Cardiac muscle cell (in vitro differentiated cells and primary cell): ENCODE data around the gene RBM25. TPM values are rescaled to one million over a fixed set of nuclear protein-coding genes. Genes with fewer than 3 reads are reported as not detected.

Experiments used
- DNase-seq, 2 donors: peaks; one replicate each; pipeline versions ENCODE4 v3.0.0 to v3.0.0-alpha.2; 2010 to 2017; ENCODE audit warnings: low read depth in 1 of 2, low spot score in 1 of 2
- H3K27ac ChIP-seq: fragments of 200-600 bp; sonication (generic); 2 replicates; pipeline ENCODE4 v1.5.1; 2016
- H3K27me3 ChIP-seq: fragments of 200-600 bp; sonication (generic); 2 replicates; pipeline ENCODE4 v1.6.0; 2016; ENCODE audit warnings: control low read depth
- H3K36me3 ChIP-seq: fragments of 200-600 bp; sonication (generic); 2 replicates; pipeline ENCODE4 v1.5.1; 2016; ENCODE audit warnings: control low read depth
- H3K4me1 ChIP-seq: fragments of 200-600 bp; sonication (generic); 2 replicates; pipeline ENCODE4 v1.8.1; 2017; ENCODE audit warnings: low read depth, mild to moderate bottlenecking, mixed run types
- H3K4me3 ChIP-seq: fragments of 200-600 bp; sonication (generic); 2 replicates; pipeline ENCODE4 v1.5.1; 2016; ENCODE audit warnings: mild to moderate bottlenecking
- H3K9me3 ChIP-seq: fragments of 200-600 bp; sonication (generic); 2 replicates; pipeline ENCODE4 v1.5.1; 2017; ENCODE audit warnings: low read depth, mild to moderate bottlenecking, control low read depth
- CTCF ChIP-seq: IDR thresholded peaks from 2 replicates; pipeline ENCODE4 v1.5.1; 2012; ENCODE audit warnings: low read depth, mild to moderate bottlenecking, low read length
- polyA plus RNA-seq: library from polyadenylated mRNA; unstranded; fragments of >200 nt; fragmentation: Nextera tagmentation; extraction: Ambion mirVana; gene quantifications from 2 replicates; pipeline ENCODE4 v1.2.1, GENCODE V29; 2016
- total RNA-seq: library from RNA; depleted of rRNA; stranded (reverse); fragments of >200 nt; gene quantifications from 2 replicates; pipeline ENCODE4 v1.2.3, GENCODE V29; 2016

RBM25 gene
- total and polyA plus RNA-seq, 2 experiments from 2014 or later, result 65.6 to 66.8 TPM

- TF ChIP-seq CTCF, result no peak
- no peak for DNase-seq
- Histone ChIP-seq H3K27me3 (no peaks in the 10 kb centered on the region), H3K9me3 (no peaks in the 10 kb centered on the region), H3K4me1 (no peaks in the 10 kb centered on the region), H3K4me3 (no peak overlapping the region), H3K36me3 (peaks cover 27% of the 10 kb centered on the region), H3K27ac (no peak overlapping the region)
Measured at GRCh38 chr14:73069585-73069984, 11.3 kb downstream of the RBM25 start.

- DNase-seq, result no peak
- no peaks in the 10 kb centered on the region for H3K4me1 ChIP-seq
- H3K27me3 ChIP-seq, result no peaks in the 10 kb centered on the region
- H3K9me3 ChIP-seq, result no peaks in the 10 kb centered on the region
- TF ChIP-seq CTCF, result no peak
- H3K27ac ChIP-seq, result no peak overlapping the region
- H3K4me3 ChIP-seq, result no peak overlapping the region
- peaks cover 38% of the 10 kb centered on the region for H3K36me3 ChIP-seq
Measured at GRCh38 chr14:73091044-73091443, 32.7 kb downstream of the RBM25 start.

GRCh38 chr14:73097421-73097820, 39.1 kb downstream of the RBM25 start:
- no peaks in the 10 kb centered on the region for H3K9me3 ChIP-seq
- H3K4me3 ChIP-seq, result no peak overlapping the region
- no peak for TF ChIP-seq CTCF
- no peak overlapping the region for H3K27ac ChIP-seq
- H3K27me3 ChIP-seq, result no peaks in the 10 kb centered on the region
- H3K4me1 ChIP-seq, result no peaks in the 10 kb centered on the region
- DNase-seq, result no peak
- H3K36me3 ChIP-seq, result peaks cover 49% of the 10 kb centered on the region

- no peaks in the 10 kb centered on the region for H3K4me1 ChIP-seq
- no peak overlapping the region for H3K4me3 ChIP-seq
- no peaks in the 10 kb centered on the region for H3K27me3 ChIP-seq
- no peak for TF ChIP-seq CTCF
- H3K36me3 ChIP-seq, result peaks cover 52% of the 10 kb centered on the region
- no peaks in the 10 kb centered on the region for H3K9me3 ChIP-seq
- no peak for DNase-seq
- H3K27ac ChIP-seq, result no peak overlapping the region
Measured at GRCh38 chr14:73100334-73100733, 42.0 kb downstream of the RBM25 start.

- Histone ChIP-seq H3K9me3 (no peaks in the 10 kb centered on the region), H3K36me3 (peaks cover 62% of the 10 kb centered on the region), H3K27ac (no peak overlapping the region), H3K4me3 (no peak overlapping the region), H3K27me3 (no peaks in the 10 kb centered on the region), H3K4me1 (no peaks in the 10 kb centered on the region)
- no peak for TF ChIP-seq CTCF
- DNase-seq, result no peak
Measured at GRCh38 chr14:73102806-73103497, 44.6 kb downstream of the RBM25 start.
